CD14-positive monocyte (primary cell): ENCODE data around the gene SCN8A. TPM values are rescaled to one million over a fixed set of nuclear protein-coding genes. Genes with fewer than 3 reads are reported as not detected.

Experiments
- DNase-seq, 3 donors: peaks; one replicate each; pipeline ENCODE4 v3.0.0-alpha.2; 2011 to 2022
- H2AFZ ChIP-seq: 2 replicates; pipeline ENCODE4 v1.6.0; 2012; ENCODE audit warnings: mild to moderate bottlenecking, low read depth, low read length, inconsistent platforms; ENCODE audit not compliant: insufficient read depth, poor library complexity, severe bottlenecking
- H3K27ac ChIP-seq, 2 donors: 1 replicate in 1 of 2; 2 replicates in 1 of 2; pipeline ENCODE4 v1.5.1; 2012 to 2013; ENCODE audit warnings: low read length in 2 of 2, control low read depth in 1 of 2, inconsistent platforms in 1 of 2, low read depth in 1 of 2, mild to moderate bottlenecking in 1 of 2
- H3K27me3 ChIP-seq, 2 donors: one replicate each; pipeline versions ENCODE4 v1.6.0 to v1.6.1; 2011 to 2013; ENCODE audit warnings: low read length in 2 of 2; ENCODE audit not compliant: control insufficient read depth in 2 of 2, insufficient read depth in 2 of 2
- H3K36me3 ChIP-seq, 2 donors: replicated peaks in 1 of 2; 1 replicate in 1 of 2; 2 replicates in 1 of 2; pipeline versions ENCODE4 v1.5.1 to v1.6.1; 2012 to 2013; ENCODE audit warnings: low read length in 2 of 2, control low read depth in 1 of 2, inconsistent platforms in 1 of 2, mild to moderate bottlenecking in 1 of 2; ENCODE audit not compliant: insufficient read depth in 2 of 2, control insufficient read depth in 1 of 2
- H3K4me1 ChIP-seq, 2 donors: 1 replicate in 1 of 2; 2 replicates in 1 of 2; pipeline versions ENCODE4 v1.5.1 to v1.6.1; 2012 to 2013; ENCODE audit warnings: low read length in 2 of 2, control low read depth in 1 of 2, inconsistent platforms in 1 of 2, mild to moderate bottlenecking in 1 of 2, moderate library complexity in 1 of 2; ENCODE audit not compliant: insufficient read depth in 2 of 2, control insufficient read depth in 1 of 2
- H3K4me2 ChIP-seq: replicated peaks from 2 replicates; pipeline ENCODE3; 2012; ENCODE audit warnings: low read length, moderate library complexity, mild to moderate bottlenecking; ENCODE audit not compliant: poor library complexity, severe bottlenecking; ENCODE audit errors: extremely low read depth
- H3K4me3 ChIP-seq, 3 experiments: fragments of 200-600 bp in 1 of 3; sonication (generic) in 1 of 3; replicated peaks in 1 of 3; 1 replicate in 2 of 3; 2 replicates in 1 of 3; pipeline ENCODE4 v1.5.1; 2011 to 2013; ENCODE audit warnings: low read length in 3 of 3, mild to moderate bottlenecking in 3 of 3, control low read depth in 2 of 3, low read depth in 2 of 3, inconsistent platforms in 1 of 3, moderate library complexity in 1 of 3
- H3K79me2 ChIP-seq: 2 replicates; pipeline ENCODE4 v1.6.0; 2012; ENCODE audit warnings: mild to moderate bottlenecking, control low read depth, inconsistent platforms, low read length, moderate library complexity; ENCODE audit not compliant: insufficient read depth
- H3K9ac ChIP-seq: 2 replicates; pipeline ENCODE4 v1.6.0; 2017; ENCODE audit warnings: low read length, mild to moderate bottlenecking; ENCODE audit not compliant: insufficient read depth, poor library complexity, severe bottlenecking
- H3K9me3 ChIP-seq, 2 donors: replicated peaks in 1 of 2; 1 replicate in 1 of 2; 2 replicates in 1 of 2; pipeline versions ENCODE4 v1.5.1 to v1.6.1; 2012 to 2013; ENCODE audit warnings: low read length in 2 of 2, control low read depth in 1 of 2; ENCODE audit not compliant: control insufficient read depth in 1 of 2, insufficient read depth in 1 of 2
- H4K20me1 ChIP-seq: 2 replicates; pipeline ENCODE4 v1.6.0; 2012; ENCODE audit warnings: mild to moderate bottlenecking, low read length, control low read depth, moderate library complexity; ENCODE audit not compliant: insufficient read depth
- H3K27ac Mint-ChIP-seq, 7 donors: one replicate each; pipeline ENCODE4 v1.8.0; 2020; ENCODE audit warnings: mild to moderate bottlenecking in 7 of 7, mixed read lengths in 7 of 7, moderate library complexity in 6 of 7, inconsistent platforms in 2 of 7
- H3K27me3 Mint-ChIP-seq, 3 donors: one replicate each; pipeline ENCODE4 v1.8.0; 2021 to 2022; ENCODE audit warnings: low read depth in 3 of 3, mild to moderate bottlenecking in 3 of 3, mixed read lengths in 3 of 3, moderate library complexity in 3 of 3, inconsistent platforms in 1 of 3
- H3K36me3 Mint-ChIP-seq, 2 donors: one replicate each; pipeline ENCODE4 v1.8.0; 2020; ENCODE audit warnings: mixed read lengths in 2 of 2, inconsistent platforms in 1 of 2, mild to moderate bottlenecking in 1 of 2
- H3K4me1 Mint-ChIP-seq: one replicate; pipeline ENCODE4 v1.8.0; 2020; ENCODE audit warnings: mild to moderate bottlenecking, mixed read lengths
- H3K4me3 Mint-ChIP-seq, 2 donors: one replicate each; pipeline ENCODE4 v1.8.0; 2020; ENCODE audit warnings: mild to moderate bottlenecking in 2 of 2, mixed read lengths in 2 of 2, moderate library complexity in 1 of 2
- H3K9me3 Mint-ChIP-seq, 7 donors: one replicate each; pipeline ENCODE4 v1.8.0; 2020 to 2022; ENCODE audit warnings: mixed read lengths in 7 of 7, mild to moderate bottlenecking in 6 of 7, moderate library complexity in 6 of 7, inconsistent platforms in 2 of 7
- CTCF ChIP-seq: fragments of 200-600 bp; IDR thresholded peaks from one replicate; pipeline ENCODE4 v1.8.0; 2022; ENCODE audit warnings: antibody characterized with exemption, mild to moderate bottlenecking
- WGBS: methylation state at CpG from one replicate; pipeline ENCODE4 v1.1.5; 2013; ENCODE audit warnings: missing lambda C conversion rate; ENCODE audit not compliant: insufficient coverage; 5-methylcytosine and 5-hydroxymethylcytosine counted together
- intact Hi-C, 2 donors: fragments of 100-400 bp; cut with micrococcal nuclease; formaldehyde crosslinking; loops; one replicate each; pipeline versions ENCODE4 v1.15.0 to v1.15.1; 2023
- polyA plus RNA-seq, 3 donors: library from polyadenylated mRNA; depleted of rRNA in 1 of 3; unstranded in 2 of 3; stranded (reverse) in 1 of 3; fragments of 300-500 nt in 2 of 3; fragments of >200 nt in 1 of 3; fragmentation: Illumina TruSeq in 2 of 3; gene quantifications; 1 replicate in 2 of 3; 2 replicates in 1 of 3; pipeline ENCODE4 v1.2.3, GENCODE V29; 2012 to 2021

Gene SCN8A
- polyA plus RNA-seq, 3 donors, result 0.03 TPM; not detected in 2

- Histone ChIP-seq H3K79me2 (no peaks in the 10 kb centered on the region), H4K20me1 (no peaks in the 10 kb centered on the region), H3K9ac (no peak overlapping the region), H3K27ac (no peak overlapping the region), H3K4me1 (peaks cover 4 to 9% of the 10 kb centered on the region in 2 donors), H2AFZ (no peak overlapping the region), H3K4me3 (no peak overlapping the region), H3K9me3 (no peaks in the 10 kb centered on the region), H3K27me3 (peaks cover 12 to 15% of the 10 kb centered on the region in 2 donors), H3K4me2 (no peak overlapping the region), H3K36me3 (no peaks in the 10 kb centered on the region)
- Mint-ChIP-seq H3K27me3 (peaks cover 16 to 18% (median 16%) of the 10 kb centered on the region in 3 donors), H3K4me1 (peaks cover 12% of the 10 kb centered on the region), H3K9me3 (peaks cover 0 to 8% (median 0%) of the 10 kb centered on the region in 7 donors), H3K36me3 (no peaks in the 10 kb centered on the region), H3K4me3 (no peak overlapping the region), H3K27ac (no peak overlapping the region)
- intact Hi-C loops, result no loop called here
- 100% methylated on average over 1 of the region's 3 CpGs for WGBS
- DNase-seq, result no peak
- TF ChIP-seq CTCF, result no peak
Measured at GRCh38 chr12:51717326-51717925, 126.4 kb downstream of the SCN8A start.

GRCh38 chr12:51721282-51721940 is 130.4 kb downstream of the SCN8A start:
- Histone ChIP-seq H3K27me3 (peaks cover 17 to 25% of the 10 kb centered on the region in 2 donors), H4K20me1 (no peaks in the 10 kb centered on the region), H3K79me2 (no peaks in the 10 kb centered on the region), H3K4me1 (peaks cover 4 to 9% of the 10 kb centered on the region in 2 donors), H3K4me2 (peak overlapping the region; percentile 34), H2AFZ (peak overlapping the region; percentile 59), H3K36me3 (no peaks in the 10 kb centered on the region), H3K9ac (no peak overlapping the region), H3K27ac (no peak overlapping the region), H3K9me3 (no peaks in the 10 kb centered on the region), H3K4me3 (no peak overlapping the region)
- WGBS, result 10% methylated on average over 40 of the region's 44 CpGs
- no peak overlapping the region for H3K27ac Mint-ChIP-seq
- intact Hi-C loops, result no loop called here
- H3K4me3 Mint-ChIP-seq, result peak overlapping the region; percentile 59 to 80
- H3K9me3 Mint-ChIP-seq, result peaks cover 0 to 8% (median 0%) of the 10 kb centered on the region in 7 donors
- peak in 1 of 3 donors; percentile 4 for DNase-seq
- TF ChIP-seq CTCF, result no peak
- H3K27me3 Mint-ChIP-seq, result peaks cover 20 to 26% (median 21%) of the 10 kb centered on the region in 3 donors
- H3K36me3 Mint-ChIP-seq, result no peaks in the 10 kb centered on the region
- peaks cover 12% of the 10 kb centered on the region for H3K4me1 Mint-ChIP-seq
